Ascending aorta (tissue), 2 donors: Measurements from ENCODE around the gene NSFL1C. TPM values are rescaled to one million over a fixed set of nuclear protein-coding genes. Genes with fewer than 3 reads are reported as not detected.

Experiments
- DNase-seq, 2 donors: peaks; one replicate each; pipeline ENCODE4 v3.0.0-alpha.2; 2019; ENCODE audit warnings: low spot score in 2 of 2
- H3K27ac ChIP-seq, 2 donors: fragments of 200-600 bp; sonication (generic); one replicate each; pipeline ENCODE4 v1.5.1; 2016 to 2017; ENCODE audit warnings: mild to moderate bottlenecking in 1 of 2
- H3K27me3 ChIP-seq: fragments of 200-600 bp; sonication (generic); one replicate; pipeline ENCODE4 v1.5.1; 2017
- H3K36me3 ChIP-seq, 2 donors: fragments of 200-600 bp; sonication (generic); one replicate each; pipeline ENCODE4 v1.5.1; 2016
- H3K4me1 ChIP-seq, 2 donors: fragments of 200-600 bp; sonication (generic); one replicate each; pipeline ENCODE4 v1.5.1; 2016 to 2017; ENCODE audit warnings: mild to moderate bottlenecking in 1 of 2
- H3K4me3 ChIP-seq, 2 donors: fragments of 200-600 bp; sonication (generic); one replicate each; pipeline ENCODE4 v1.5.1; 2016 to 2017; ENCODE audit warnings: mild to moderate bottlenecking in 1 of 2
- H3K9me3 ChIP-seq, 2 donors: fragments of 200-600 bp; sonication (generic); one replicate each; pipeline ENCODE4 v1.5.1; 2016
- intact Hi-C: fragments of 100-400 bp; cut with DNase I; formaldehyde crosslinking; loops from one replicate; pipeline ENCODE4 v1.15.1; 2023
- total RNA-seq: library from RNA; depleted of rRNA; stranded (reverse); fragments of >200 nt; gene quantifications from one replicate; pipeline ENCODE4 v1.1.0, GENCODE V29; 2016
- TF ChIP-seq, protein P1 (sequence below), 3 experiments: fragments of 200-600 bp in 2 of 3; fragments of 450-650 bp in 1 of 3; sonication (generic) in 2 of 3; IDR thresholded peaks; one replicate each; pipeline ENCODE4 v1.5.1; 2016 to 2019; ENCODE audit warnings: antibody characterized with exemption in 3 of 3, mild to moderate bottlenecking in 1 of 3, moderate library complexity in 1 of 3

NSFL1C gene
- total RNA-seq, 1 donor from 2014 or later = 58.5 TPM

DNA sequence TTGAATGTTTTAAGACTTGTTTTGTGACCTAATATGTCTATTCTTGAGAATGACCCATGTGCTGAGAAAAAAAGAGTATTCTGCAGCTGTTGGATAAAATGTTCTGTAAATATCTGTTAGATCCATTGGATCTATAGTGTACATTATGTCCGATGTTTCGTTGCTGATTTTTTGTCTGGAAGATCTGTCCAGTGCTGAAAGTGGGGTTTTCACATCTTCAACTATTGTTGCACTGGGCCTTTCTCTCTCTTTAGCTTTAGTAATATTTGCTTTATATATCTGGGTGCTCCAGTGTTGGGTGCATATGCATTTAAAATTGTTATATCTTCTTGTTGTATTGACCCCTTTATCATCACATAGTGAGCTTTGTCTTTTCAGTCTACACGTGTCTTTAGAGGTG, 30.3 kb upstream of the NSFL1C start:
- DNase-seq = no peak
- Histone ChIP-seq H3K27ac (no peak overlapping the region), H3K4me1 (no peaks in the 10 kb centered on the region), H3K9me3 (no peaks in the 10 kb centered on the region), H3K36me3 (no peaks in the 10 kb centered on the region), H3K27me3 (no peaks in the 10 kb centered on the region), H3K4me3 (no peak overlapping the region)
- TF ChIP-seq, protein P1, sequence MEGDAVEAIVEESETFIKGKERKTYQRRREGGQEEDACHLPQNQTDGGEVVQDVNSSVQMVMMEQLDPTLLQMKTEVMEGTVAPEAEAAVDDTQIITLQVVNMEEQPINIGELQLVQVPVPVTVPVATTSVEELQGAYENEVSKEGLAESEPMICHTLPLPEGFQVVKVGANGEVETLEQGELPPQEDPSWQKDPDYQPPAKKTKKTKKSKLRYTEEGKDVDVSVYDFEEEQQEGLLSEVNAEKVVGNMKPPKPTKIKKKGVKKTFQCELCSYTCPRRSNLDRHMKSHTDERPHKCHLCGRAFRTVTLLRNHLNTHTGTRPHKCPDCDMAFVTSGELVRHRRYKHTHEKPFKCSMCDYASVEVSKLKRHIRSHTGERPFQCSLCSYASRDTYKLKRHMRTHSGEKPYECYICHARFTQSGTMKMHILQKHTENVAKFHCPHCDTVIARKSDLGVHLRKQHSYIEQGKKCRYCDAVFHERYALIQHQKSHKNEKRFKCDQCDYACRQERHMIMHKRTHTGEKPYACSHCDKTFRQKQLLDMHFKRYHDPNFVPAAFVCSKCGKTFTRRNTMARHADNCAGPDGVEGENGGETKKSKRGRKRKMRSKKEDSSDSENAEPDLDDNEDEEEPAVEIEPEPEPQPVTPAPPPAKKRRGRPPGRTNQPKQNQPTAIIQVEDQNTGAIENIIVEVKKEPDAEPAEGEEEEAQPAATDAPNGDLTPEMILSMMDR (IDR thresholded peaks at IDR 0.05) = no peak
- intact Hi-C loops = no loop called here

DNA sequence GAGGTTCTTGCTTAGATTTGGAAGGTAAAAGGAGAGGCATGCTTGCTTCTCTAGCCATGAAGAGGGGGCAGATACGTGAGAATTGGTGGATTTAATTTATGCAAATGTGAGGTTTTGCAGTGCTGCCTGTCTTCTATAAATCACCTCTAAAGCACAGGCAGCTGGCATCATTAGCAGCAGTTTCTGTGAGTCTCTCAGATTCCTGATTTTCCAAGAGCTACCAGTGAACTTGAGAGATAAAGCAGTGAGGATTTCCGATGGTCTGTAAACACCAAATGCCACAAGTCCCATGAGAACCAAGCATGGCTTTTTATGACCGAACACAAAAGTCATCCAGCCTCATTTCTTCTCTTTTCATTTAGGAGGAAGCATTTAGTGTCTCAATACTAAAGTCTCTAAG, 27.8 kb upstream of the NSFL1C start:
- H3K27ac ChIP-seq = no peak overlapping the region
- intact Hi-C loops = no loop called here
- H3K9me3 ChIP-seq = no peaks in the 10 kb centered on the region
- no peaks in the 10 kb centered on the region for H3K27me3 ChIP-seq
- DNase-seq = no peak
- no peak overlapping the region for H3K4me3 ChIP-seq
- TF ChIP-seq, protein P1 (IDR thresholded peaks at IDR 0.05) = no peak
- H3K4me1 ChIP-seq = no peaks in the 10 kb centered on the region
- H3K36me3 ChIP-seq = no peaks in the 10 kb centered on the region

DNA sequence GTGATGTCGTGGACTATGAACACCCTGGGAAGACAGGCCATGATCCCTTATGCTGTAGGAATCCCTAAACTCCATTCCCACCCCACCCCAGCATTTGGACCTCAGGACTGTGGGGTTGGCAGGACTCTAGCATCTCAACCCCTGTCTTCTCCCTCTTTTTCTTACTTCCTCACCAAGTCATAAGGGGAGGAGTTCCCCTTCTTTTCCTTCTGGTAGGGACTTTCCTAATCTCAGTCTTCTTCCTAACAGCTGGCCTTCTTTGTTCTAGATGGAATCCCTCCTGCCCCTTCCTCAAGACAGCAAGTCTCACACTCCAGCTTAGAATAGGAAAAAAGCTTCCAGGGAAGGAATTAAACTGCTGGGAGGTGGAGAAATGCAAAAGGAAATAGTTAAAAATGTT, 26.9 kb upstream of the NSFL1C start:
- TF ChIP-seq, protein P1 (IDR thresholded peaks at IDR 0.05) = no peak
- no peaks in the 10 kb centered on the region for H3K9me3 ChIP-seq
- no peak for DNase-seq
- no peaks in the 10 kb centered on the region for H3K36me3 ChIP-seq
- H3K4me3 ChIP-seq = no peak overlapping the region
- no peaks in the 10 kb centered on the region for H3K27me3 ChIP-seq
- intact Hi-C loops = no loop called here
- H3K27ac ChIP-seq = no peak overlapping the region
- no peaks in the 10 kb centered on the region for H3K4me1 ChIP-seq

DNA sequence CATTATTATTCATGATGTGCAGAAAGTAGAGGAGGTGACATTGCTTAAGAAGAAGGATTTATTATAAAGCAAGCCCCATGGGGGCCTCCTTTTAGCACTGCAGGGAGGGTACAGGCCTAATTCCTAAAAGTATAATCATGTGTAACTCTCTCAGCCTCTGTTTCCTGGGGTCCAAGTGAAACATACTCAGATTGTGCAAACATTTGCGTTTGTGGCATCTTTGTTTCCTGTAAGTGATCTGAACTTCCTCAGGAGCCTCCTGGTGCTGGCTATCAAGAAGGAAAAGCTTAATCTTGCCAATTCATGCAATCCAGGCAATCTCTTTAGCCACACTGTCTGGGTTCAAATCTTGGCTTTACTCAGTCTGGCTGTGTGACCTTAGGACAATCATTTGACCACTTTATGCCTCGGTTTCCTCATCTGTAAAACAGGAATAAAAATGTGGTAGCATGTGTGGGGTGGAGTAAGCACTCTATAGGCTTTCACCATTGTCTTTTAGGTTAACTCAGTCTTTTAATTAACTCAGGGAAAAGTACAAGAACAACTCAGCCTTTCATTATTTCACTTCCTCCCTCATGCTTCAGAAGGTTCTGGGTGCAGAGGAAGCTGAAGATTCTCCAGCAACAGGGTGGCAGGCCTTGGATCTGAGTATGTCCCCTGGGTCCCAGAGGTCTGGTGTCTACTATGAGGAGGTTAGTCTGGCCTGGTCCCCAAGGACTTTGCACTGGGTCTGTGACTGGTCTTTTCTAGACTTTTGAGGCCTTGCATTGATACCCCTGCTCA, 25.4 kb upstream of the NSFL1C start:
- H3K27ac ChIP-seq = peak overlapping the region in 1 of 2 donors; percentile 32
- intact Hi-C loops = no loop called here
- no peak for DNase-seq

DNA sequence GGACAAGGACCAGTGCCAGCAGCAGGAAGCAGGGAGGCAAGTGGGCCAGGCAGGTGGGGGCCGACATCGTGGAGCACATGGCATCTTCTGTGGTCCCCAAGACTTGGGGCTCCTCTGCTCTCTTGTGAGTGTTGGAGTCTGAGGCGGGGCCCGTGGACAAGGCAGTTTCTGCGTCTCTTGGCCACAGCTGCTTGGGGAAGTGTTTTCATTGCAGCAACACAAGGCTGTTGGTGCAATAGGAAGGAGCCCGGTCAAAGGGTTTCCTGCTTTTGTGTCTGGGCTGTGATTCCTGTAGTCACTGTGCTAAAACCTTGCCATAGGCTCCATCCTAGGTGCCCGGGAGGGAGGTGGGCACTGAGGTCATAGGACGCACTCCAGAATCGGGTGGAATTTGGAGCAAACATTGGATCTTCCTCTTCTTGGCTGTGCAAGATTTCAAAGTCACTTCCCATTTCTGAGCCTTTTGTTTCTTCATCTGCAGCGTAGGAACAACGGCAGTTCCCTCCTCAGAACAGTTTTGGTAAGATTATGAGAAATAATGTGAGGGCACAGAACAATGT, 24.7 kb upstream of the NSFL1C start, which contains the start of gene SIRPB2:
TSS of gene SIRPB2 (minus strand) at position 140 of the 560 bp plus-strand sequence. CDS start at position 79, 61 bp downstream.
- H3K36me3 ChIP-seq = no peaks in the 10 kb centered on the region
- peak within 1 kb of the TSS; percentile 29 to 59 for H3K27ac ChIP-seq
- H3K9me3 ChIP-seq = no peaks in the 10 kb centered on the region
- DNase-seq = peak; percentile 43 to 78
- H3K27me3 ChIP-seq = no peaks in the 10 kb centered on the region
- TF ChIP-seq, protein P1 (IDR thresholded peaks at IDR 0.05) = no peak
- intact Hi-C loops = no loop called here
- H3K4me1 ChIP-seq = no peaks in the 10 kb centered on the region
- peak within 1 kb of the TSS in 1 of 2 donors; percentile 38 for H3K4me3 ChIP-seq

More for the DNA sequence above, 25.4 kb upstream of the NSFL1C start:
- H3K4me1 ChIP-seq = no peaks in the 10 kb centered on the region
- no peaks in the 10 kb centered on the region for H3K36me3 ChIP-seq
- H3K9me3 ChIP-seq = no peaks in the 10 kb centered on the region
- TF ChIP-seq, protein P1 (IDR thresholded peaks at IDR 0.05) = no peak
- H3K4me3 ChIP-seq = no peak overlapping the region
- no peaks in the 10 kb centered on the region for H3K27me3 ChIP-seq
